ENCODE data around the gene EMILIN1. TPM values are rescaled to one million over a fixed set of nuclear protein-coding genes. Genes with fewer than 3 reads are reported as not detected.

The EMILIN1 gene
- polyA plus RNA-seq, 1 donor, result 61.4 TPM

DNA sequence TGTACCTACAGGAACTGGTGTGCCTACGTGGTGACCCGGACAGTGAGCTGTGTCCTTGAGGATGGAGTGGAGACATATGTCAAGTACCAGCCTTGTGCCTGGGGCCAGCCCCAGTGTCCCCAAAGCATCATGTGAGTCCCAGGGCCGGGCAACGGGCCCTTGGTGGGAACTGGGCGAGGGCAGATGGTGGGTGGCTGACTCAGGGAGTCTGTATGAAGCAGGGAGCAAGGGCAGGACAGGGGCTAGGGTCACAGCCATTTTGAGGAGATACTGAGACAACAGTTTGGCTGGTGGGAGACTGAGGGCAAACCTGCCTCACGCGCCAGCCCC lies 1.7 kb downstream of the EMILIN1 start:
- no peak for DNase-seq (ENCODE audit: low read depth)

DNA sequence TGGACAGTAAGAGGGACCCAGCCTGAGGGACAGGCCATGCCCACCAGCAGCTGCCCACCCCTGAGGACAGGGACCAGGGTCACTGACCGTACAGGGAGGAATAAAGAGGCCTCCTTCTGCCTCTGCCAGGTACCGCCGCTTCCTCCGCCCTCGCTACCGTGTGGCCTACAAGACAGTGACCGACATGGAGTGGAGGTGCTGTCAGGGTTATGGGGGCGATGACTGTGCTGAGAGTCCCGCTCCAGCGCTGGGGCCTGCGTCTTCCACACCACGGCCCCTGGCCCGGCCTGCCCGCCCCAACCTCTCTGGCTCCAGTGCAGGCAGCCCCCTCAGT lies 2.2 kb downstream of the EMILIN1 start:
- no peak for DNase-seq (ENCODE audit: low read depth)

DNA sequence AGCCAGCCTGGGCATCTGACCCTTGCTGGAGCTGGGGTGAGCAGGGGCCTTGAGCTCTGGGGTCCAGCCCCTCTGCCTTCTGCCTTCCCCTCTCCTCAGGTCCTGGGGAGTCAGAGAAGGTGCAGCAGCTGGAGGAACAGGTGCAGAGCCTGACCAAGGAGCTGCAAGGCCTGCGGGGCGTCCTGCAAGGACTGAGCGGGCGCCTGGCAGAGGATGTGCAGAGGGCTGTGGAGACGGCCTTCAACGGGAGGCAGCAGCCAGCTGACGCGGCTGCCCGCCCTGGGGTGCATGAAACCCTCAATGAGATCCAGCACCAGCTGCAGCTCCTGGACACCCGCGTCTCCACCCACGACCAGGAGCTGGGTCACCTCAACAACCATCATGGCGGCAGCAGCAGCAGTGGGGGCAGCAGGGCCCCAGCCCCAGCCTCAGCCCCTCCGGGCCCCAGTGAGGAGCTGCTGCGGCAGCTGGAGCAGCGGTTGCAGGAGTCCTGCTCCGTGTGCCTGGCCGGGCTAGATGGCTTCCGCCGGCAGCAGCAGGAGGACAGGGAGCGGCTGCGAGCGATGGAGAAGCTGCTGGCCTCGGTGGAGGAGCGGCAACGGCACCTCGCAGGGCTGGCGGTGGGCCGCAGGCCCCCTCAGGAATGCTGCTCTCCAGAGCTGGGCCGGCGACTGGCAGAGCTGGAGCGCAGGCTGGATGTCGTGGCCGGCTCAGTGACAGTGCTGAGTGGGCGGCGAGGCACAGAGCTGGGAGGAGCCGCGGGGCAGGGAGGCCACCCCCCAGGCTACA lies 3.8 kb downstream of the EMILIN1 start:
- no peak for DNase-seq (ENCODE audit: low read depth)

- no peak for DNase-seq (ENCODE audit: low read depth)
Measured at GRCh38 chr2:27082773-27083409, 4.5 kb downstream of the EMILIN1 start.

DNA sequence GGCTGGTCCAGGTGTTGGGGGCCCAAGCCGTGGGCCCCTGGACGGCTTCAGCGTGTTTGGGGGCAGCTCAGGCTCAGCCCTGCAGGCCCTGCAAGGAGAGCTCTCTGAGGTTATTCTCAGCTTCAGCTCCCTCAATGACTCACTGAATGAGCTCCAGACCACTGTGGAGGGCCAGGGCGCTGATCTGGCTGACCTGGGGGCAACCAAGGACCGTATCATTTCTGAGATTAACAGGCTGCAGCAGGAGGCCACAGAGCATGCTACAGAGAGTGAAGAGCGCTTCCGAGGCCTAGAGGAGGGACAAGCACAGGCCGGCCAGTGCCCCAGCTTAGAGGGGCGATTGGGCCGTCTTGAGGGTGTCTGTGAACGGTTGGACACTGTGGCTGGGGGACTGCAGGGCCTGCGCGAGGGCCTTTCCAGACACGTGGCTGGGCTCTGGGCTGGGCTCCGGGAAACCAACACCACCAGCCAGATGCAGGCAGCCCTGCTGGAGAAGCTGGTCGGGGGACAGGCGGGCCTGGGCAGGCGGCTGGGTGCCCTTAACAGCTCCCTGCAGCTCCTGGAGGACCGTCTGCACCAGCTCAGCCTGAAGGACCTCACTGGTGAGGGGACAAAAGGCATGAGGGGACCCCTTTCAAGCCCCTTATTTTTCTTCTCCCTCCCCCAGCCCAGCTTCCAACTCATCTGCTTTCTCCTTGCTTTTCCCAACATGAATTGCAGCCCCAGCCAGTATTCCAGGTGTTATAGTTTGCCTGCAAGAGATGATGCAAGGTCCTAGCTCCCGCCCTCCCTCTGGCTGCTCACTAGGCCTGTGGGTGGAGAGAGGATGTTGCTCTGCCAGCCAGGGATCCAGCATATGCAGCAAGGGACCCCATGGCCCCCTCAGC lies 5.2 kb downstream of the EMILIN1 start:
- DNase-seq (ENCODE audit: low read depth), result no peak

- DNase-seq (ENCODE audit: low read depth), result no peak
Measured at GRCh38 chr2:27084297-27085061, 6.1 kb downstream of the EMILIN1 start.

DNA sequence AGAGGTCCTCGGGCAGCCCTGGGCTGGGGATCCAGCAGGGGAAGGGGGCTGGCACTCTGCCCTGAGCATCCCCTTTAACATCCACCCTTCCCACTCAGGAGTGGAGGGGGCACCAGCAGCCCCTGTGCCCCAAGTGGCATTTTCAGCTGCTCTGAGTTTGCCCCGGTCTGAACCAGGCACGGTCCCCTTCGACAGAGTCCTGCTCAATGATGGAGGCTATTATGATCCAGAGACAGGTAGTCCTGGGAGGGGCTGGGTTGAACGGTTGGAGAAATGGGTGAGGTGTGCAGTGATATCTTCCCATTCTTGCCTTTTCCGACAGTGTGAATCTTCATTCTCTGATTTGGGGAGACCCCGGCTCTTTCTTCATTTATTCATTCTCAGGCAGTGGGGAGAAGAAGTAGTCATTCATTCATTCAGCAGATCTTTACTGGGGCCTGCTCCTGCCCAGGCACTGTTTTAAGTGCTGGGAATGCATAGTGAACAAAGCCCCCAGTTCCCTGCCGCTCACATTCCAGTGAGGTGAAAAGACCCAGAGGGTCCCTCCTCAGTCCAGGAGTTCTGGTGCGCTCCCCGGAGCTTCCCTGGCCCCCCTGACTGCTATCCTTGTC lies 6.8 kb downstream of the EMILIN1 start:
- no peak for DNase-seq (ENCODE audit: low read depth)

GRCh38 chr2:27085673-27086089 lies 7.3 kb downstream of the EMILIN1 start:
- DNase-seq (ENCODE audit: low read depth), result no peak

GRCh38 chr2:27086090-27086723 lies 7.8 kb downstream of the EMILIN1 start:
- peak; percentile 76 for DNase-seq (ENCODE audit: low read depth)

GRCh38 chr2:27086724-27087593 lies 8.5 kb downstream of the EMILIN1 start, which contains the start of gene KHK:
Gene KHK (plus strand): TSS chr2:27086772. CDS start chr2:27087260, 488 bp downstream.
- no peak for DNase-seq (ENCODE audit: low read depth)

- DNase-seq (ENCODE audit: low read depth), result no peak
Measured at GRCh38 chr2:27087823-27088410, 9.5 kb downstream of the EMILIN1 start.

DNA sequence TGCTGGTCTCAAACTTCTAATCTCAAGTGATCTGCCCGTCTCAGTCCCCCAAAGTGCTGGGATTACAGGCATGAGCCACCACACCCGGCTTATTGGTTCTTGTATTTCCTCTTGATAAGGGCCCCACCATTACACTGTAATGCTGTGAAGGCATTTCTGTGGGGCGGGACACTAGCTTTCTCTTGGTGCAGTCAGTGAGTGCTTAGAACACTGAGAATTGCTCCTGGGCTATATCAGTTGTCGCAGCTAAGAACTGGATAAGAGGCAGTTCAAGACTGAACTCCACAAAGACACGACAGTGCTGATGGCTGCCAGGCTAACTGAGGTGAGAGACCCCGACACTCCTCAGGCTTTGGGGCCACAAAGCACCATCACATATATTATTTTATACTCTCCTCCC lies 10.2 kb downstream of the EMILIN1 start:
- DNase-seq (ENCODE audit: low read depth), result no peak

GRCh38 chr2:27089111-27089954 lies 10.9 kb downstream of the EMILIN1 start:
- no peak for DNase-seq (ENCODE audit: low read depth)

GRCh38 chr2:27091746-27092695 lies 13.6 kb downstream of the EMILIN1 start:
- no peak for DNase-seq (ENCODE audit: low read depth)

GRCh38 chr2:27092696-27093429 lies 14.4 kb downstream of the EMILIN1 start:
- no peak for DNase-seq (ENCODE audit: low read depth)

Measured in forelimb muscle (tissue), 1 donor.